RPMI7951 (cell line): Measurements from ENCODE around the gene SLC2A5. TPM values are rescaled to one million over a fixed set of nuclear protein-coding genes. Genes with fewer than 3 reads are reported as not detected.

Source experiments
- DNase-seq: peaks from one replicate; pipeline ENCODE4 v3.0.0-alpha.2; 2012; ENCODE audit warnings: low read depth
- total RNA-seq: library from RNA; depleted of rRNA; stranded (reverse); fragments of >200 nt; shearing (Covaris generic); gene quantifications from 2 replicates; pipeline ENCODE4 v1.2.3, GENCODE V29; 2014; rRNA removed

Gene SLC2A5, protein sequence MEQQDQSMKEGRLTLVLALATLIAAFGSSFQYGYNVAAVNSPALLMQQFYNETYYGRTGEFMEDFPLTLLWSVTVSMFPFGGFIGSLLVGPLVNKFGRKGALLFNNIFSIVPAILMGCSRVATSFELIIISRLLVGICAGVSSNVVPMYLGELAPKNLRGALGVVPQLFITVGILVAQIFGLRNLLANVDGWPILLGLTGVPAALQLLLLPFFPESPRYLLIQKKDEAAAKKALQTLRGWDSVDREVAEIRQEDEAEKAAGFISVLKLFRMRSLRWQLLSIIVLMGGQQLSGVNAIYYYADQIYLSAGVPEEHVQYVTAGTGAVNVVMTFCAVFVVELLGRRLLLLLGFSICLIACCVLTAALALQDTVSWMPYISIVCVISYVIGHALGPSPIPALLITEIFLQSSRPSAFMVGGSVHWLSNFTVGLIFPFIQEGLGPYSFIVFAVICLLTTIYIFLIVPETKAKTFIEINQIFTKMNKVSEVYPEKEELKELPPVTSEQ
- total RNA-seq, result 4.3 and 6.9 TPM in 2 replicates

- DNase-seq, result no peak
Observed at GRCh38 chr1:9069326-9070100, at the start of gene SLC2A5. TSS of gene SLC2A5 (minus strand) at chr1:9069635. CDS start at chr1:9069536, 99 bp downstream.

- no peak for DNase-seq
Observed at GRCh38 chr1:9118186-9118585, 48.8 kb upstream of the SLC2A5 start.

GRCh38 chr1:9115351-9116205, 46.1 kb upstream of the SLC2A5 start:
- no peak for DNase-seq

DNA sequence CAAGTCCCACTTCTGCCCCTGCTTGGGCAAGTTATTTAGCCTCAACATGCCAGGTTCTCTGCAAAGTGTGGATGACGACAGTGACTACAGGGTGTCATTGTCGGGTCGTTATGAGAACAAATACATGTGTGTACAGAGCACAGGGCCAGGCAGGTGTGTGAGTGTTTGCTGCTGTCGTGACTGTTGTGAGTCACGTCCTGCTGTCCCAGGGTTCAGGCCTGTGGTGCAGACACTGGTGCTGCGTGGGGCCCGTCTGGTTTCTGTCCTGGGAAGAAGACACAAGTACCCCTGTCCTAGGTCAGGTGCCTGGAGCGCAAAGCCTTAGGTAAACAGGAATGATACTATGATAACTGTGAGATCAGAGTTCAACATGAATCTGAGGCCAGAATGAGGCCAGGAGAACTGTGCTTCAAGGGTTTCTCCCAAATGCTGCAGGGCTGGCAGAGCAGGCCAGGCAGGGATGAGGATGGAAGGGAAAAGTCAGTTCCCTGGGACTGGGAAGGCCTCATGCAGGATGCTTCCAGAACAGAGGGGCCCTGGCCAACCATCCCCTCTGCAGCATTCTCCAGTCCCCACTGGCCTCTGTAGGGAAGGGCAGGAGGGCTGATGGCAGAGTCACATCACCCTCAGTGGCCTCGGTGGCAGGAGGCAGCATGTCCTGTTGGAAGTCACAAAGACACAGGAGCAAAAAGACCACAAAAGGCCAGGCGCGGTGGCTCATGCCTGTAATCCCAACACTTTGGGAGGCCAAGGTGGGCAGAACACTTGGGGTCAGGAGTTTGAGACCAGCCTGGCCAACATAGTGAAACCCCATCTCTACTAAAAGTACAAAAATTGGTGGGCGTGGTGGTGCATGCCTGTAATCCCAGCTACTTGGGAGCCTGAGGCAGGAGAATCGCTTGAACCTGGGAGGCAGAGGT, 43.8 kb upstream of the SLC2A5 start:
- no peak for DNase-seq

GRCh38 chr1:9111957-9112356, 42.5 kb upstream of the SLC2A5 start:
- DNase-seq, result no peak

GRCh38 chr1:9111357-9111691, 41.9 kb upstream of the SLC2A5 start:
- no peak for DNase-seq

DNA sequence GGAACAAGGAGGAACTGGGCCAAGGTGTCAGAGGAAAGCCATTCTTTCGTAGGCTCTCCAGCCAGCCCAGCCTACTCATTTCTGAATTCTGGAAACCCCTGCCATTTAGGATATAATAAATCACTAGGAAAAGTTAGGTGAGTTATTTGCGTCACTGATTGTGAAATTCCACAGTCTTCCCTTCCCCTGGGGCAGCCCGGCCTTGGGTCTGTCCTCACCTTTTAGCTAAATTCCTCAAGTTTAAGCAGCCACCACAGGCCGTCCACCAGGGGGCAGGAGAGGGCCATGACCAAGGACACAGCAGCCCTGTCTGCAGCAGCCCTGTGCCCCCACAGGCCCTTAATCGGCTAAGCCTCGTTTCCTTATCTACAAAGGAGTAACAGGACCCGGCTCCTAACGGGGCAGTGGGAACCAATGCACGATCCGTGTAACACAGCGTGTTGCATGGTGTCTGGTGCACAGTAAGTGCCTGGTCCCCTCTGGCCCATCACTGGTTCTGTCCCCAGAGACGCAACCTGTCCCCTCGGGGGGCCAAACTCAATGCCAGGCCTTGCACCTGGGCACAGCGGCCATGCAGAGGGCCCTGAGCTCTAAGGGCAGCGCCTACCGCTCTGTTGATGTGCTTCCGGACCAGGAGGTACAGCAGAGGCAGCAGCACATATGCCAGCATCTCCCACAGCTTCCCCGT, 41.4 kb upstream of the SLC2A5 start:
- DNase-seq, result peak; percentile 81

- DNase-seq, result no peak
Observed at GRCh38 chr1:9108056-9108665, 38.7 kb upstream of the SLC2A5 start.

DNA sequence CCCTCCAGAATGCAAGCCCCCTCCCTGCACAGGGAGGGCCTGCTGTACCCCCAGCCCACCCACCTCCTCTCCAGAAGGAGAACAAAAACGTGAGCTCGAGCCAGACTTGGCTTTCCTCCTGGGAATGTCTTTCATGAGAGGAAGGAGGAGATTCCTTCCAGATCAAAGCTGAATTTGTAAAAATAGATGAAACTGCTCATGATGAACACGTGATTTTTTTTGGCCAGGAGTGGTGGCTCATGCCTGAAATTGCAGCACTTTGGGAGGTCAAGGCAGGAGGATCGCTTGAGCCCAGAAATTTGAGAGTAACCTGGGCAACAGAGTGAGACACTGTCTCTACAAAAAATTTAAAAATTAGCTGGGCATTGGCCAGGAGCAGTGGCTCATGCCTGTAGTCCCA, 37.7 kb upstream of the SLC2A5 start:
- DNase-seq, result no peak

DNA sequence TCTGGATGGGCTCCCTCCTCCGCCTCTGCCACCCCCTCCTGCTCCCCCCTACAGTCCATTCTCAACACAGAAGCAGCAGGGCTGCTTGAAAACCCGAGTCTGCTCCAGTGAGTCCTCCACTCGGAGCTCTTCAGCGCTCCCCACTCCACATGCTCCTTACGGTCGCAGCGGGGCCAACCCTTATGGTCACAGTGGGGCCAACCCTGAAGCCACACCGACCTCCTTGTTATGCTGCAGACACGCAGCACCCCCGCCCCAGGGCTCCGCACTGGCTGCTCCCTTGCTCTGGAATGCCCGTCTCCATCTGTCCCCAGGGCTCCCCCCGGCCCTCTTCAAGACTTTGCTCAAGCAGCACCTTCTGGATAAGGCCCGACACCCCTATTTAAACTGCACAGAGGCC, 36.9 kb upstream of the SLC2A5 start:
- DNase-seq, result no peak

GRCh38 chr1:9105336-9105867, 36.0 kb upstream of the SLC2A5 start:
- DNase-seq, result no peak

GRCh38 chr1:9101510-9102146, 32.2 kb upstream of the SLC2A5 start:
- peak; percentile 72 for DNase-seq

DNA sequence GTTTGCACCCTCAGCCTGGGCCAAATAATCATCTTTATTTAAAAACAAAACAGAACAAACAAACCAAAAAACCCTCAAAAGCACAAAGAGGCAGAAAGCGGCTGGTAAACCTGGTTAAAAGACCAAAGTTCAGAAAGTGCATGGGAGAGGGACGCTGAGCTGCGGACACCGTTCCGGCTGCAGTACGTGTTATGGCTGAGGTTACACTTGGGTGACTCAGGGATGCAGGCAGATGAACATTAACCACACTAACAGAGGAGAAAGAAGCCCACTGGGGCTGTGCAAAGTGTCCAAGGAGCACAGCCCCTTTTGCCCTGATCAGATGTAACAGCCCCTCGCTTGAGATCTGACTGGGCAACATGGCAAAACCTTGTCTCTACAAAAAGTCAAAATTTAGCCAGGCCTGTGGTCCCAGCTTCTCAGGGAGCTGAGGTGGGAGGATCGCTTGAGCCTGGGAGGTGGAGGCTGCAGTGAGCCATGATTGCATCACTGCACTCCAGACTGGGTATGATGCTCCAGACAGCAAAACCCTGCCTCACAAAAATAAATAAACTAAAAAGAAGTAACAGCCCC, 31.1 kb upstream of the SLC2A5 start:
- peak; percentile 77 for DNase-seq

- DNase-seq, result no peak
Observed at GRCh38 chr1:9099555-9099954, 30.1 kb upstream of the SLC2A5 start.

GRCh38 chr1:9097947-9098705, 28.7 kb upstream of the SLC2A5 start:
- DNase-seq, result no peak

- DNase-seq, result no peak
Observed at GRCh38 chr1:9095818-9096217, 26.4 kb upstream of the SLC2A5 start.

GRCh38 chr1:9093996-9094595, 24.7 kb upstream of the SLC2A5 start:
- DNase-seq, result peak; percentile 60

DNA sequence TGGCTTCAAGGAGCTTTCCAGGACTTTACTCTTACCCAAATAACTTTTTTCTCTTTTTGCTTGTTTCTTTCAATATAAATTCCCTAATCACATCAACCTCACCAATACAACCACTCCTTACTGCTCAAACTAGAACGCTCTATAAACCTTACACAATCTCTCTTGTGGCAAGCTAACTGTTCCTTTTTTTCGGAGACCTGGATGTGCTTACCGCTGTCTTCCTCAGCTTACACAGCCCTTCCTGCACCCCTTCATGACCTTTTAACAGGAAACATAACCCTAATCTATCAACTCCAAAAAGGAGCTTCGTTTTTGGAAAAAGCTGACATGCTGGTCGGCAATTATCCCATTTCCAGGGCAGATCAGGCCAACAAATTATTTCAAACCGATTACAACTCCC, 24.1 kb upstream of the SLC2A5 start:
- DNase-seq, result no peak
